Muscle layer of colon (tissue), 2 donors: ENCODE results near the gene SMIM38.

ENCODE experiments used
- H3K27ac ChIP-seq: one replicate; pipeline ENCODE4 v1.7.0; 2013; ENCODE audit warnings: low read depth, mild to moderate bottlenecking, low read length, moderate library complexity
- H3K27me3 ChIP-seq, 2 donors: one replicate each; pipeline ENCODE4 v1.7.0; 2013; ENCODE audit warnings: low read length in 2 of 2, mild to moderate bottlenecking in 2 of 2; ENCODE audit not compliant: insufficient read depth in 2 of 2, control insufficient read depth in 1 of 2
- H3K36me3 ChIP-seq: one replicate; pipeline ENCODE4 v1.7.0; 2013; ENCODE audit warnings: mild to moderate bottlenecking, low read length; ENCODE audit not compliant: insufficient read depth
- H3K4me1 ChIP-seq: one replicate; pipeline ENCODE4 v1.7.0; 2013; ENCODE audit warnings: mild to moderate bottlenecking, low read length; ENCODE audit not compliant: insufficient read depth
- H3K4me3 ChIP-seq, 2 donors: one replicate each; pipeline ENCODE4 v1.7.0; 2013; ENCODE audit warnings: low read length in 2 of 2, low read depth in 1 of 2, mild to moderate bottlenecking in 1 of 2, moderate library complexity in 1 of 2
- H3K9ac ChIP-seq: one replicate; pipeline ENCODE4 v1.7.0; 2013; ENCODE audit warnings: low read length
- H3K9me3 ChIP-seq: one replicate; pipeline ENCODE4 v1.7.0; 2013; ENCODE audit warnings: mild to moderate bottlenecking, low read length
- donor health status: abdominal sarcoma.
- donor health status: Adenocarcinoma of cecum.

The SMIM38 gene

DNA sequence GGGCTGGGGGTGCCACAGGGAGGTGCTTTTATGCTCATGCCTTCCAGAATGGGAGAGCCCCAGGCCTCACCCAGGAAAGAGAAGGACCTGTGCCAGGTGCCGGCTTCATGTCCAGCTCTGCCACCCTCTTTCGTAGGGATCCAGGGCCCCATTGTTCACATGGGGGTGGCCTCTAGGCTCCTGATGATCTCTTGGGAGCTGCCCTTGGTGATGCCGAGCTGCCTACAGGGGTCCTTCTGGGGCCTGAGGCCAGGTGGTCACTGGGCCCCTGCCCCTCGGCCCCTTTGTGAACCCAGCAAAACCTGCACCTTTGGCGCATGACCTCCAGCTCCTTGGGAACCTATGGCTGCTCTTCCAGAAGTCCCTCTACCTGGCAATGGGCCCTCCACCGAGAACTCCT is 41.4 kb upstream of the SMIM38 start:
- Histone ChIP-seq H3K9me3 (no peaks in the 10 kb centered on the region), H3K4me1 (no peaks in the 10 kb centered on the region), H3K36me3 (no peaks in the 10 kb centered on the region), H3K27ac (no peak overlapping the region), H3K4me3 (no peak overlapping the region), H3K27me3 (no peaks in the 10 kb centered on the region), H3K9ac (no peak overlapping the region)

GRCh38 chr11:69114811-69115523 is 40.8 kb upstream of the SMIM38 start:
- Histone ChIP-seq H3K4me1 (no peaks in the 10 kb centered on the region), H3K36me3 (no peaks in the 10 kb centered on the region), H3K9ac (no peak overlapping the region), H3K27me3 (no peaks in the 10 kb centered on the region), H3K4me3 (no peak overlapping the region), H3K9me3 (no peaks in the 10 kb centered on the region), H3K27ac (no peak overlapping the region)

GRCh38 chr11:69115586-69116560 is 39.9 kb upstream of the SMIM38 start:
- no peak overlapping the region for H3K27ac ChIP-seq
- no peaks in the 10 kb centered on the region for H3K27me3 ChIP-seq
- no peak overlapping the region for H3K4me3 ChIP-seq
- no peaks in the 10 kb centered on the region for H3K4me1 ChIP-seq
- no peak overlapping the region for H3K9ac ChIP-seq
- H3K9me3 ChIP-seq = no peaks in the 10 kb centered on the region
- no peaks in the 10 kb centered on the region for H3K36me3 ChIP-seq

GRCh38 chr11:69116671-69117070 is 39.1 kb upstream of the SMIM38 start:
- Histone ChIP-seq H3K4me1 (no peaks in the 10 kb centered on the region), H3K9ac (no peak overlapping the region), H3K4me3 (no peak overlapping the region), H3K9me3 (no peaks in the 10 kb centered on the region), H3K27me3 (no peaks in the 10 kb centered on the region), H3K36me3 (no peaks in the 10 kb centered on the region), H3K27ac (no peak overlapping the region)

- Histone ChIP-seq H3K36me3 (no peaks in the 10 kb centered on the region), H3K9ac (no peak overlapping the region), H3K4me1 (peaks cover 12% of the 10 kb centered on the region), H3K27me3 (no peaks in the 10 kb centered on the region), H3K4me3 (no peak overlapping the region), H3K9me3 (no peaks in the 10 kb centered on the region), H3K27ac (no peak overlapping the region)
Measured at GRCh38 chr11:69119190-69119589, 36.5 kb upstream of the SMIM38 start.

DNA sequence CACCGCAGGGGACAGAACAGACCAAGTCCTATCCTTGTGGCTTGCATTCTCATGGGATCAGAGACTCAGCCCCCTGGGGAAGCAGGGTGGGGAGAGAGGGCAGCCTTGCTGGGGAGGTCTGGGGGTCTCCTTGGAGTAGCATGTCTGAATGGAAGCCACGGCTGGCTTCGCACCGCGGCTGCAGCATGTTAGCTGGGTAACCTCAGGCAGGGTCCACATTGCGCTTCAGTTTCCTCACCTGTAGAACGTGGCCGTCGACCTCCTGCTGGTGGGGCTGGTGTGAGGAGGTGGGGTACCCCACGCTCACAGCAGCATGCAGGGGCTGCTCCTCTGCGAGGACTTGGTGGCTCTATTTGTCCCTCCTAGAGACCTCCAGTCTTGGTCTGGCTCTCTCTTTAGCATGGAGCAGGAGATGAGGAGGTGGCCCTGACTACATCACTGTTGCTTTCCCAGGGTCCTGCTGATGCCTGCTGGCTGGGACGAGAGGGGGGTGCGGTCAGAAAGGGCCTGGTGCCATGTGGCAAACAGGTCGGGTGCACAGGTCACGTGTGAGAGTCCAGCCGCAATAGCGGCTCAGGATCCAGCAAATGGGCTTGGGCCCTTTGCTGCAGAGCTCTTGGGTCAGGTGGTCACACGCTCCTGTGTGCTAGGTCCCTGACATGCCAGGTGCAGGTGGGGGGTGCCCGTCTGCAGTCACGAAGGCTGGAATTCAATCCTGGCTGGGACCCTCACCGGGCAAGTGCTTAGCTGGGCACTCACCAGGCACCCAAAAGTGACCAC is 35.4 kb upstream of the SMIM38 start:
- Histone ChIP-seq H3K4me3 (no peak overlapping the region), H3K27ac (no peak overlapping the region), H3K27me3 (no peaks in the 10 kb centered on the region), H3K9ac (no peak overlapping the region), H3K9me3 (no peaks in the 10 kb centered on the region), H3K36me3 (no peaks in the 10 kb centered on the region), H3K4me1 (peaks cover 12% of the 10 kb centered on the region)

- H3K27ac ChIP-seq = no peak overlapping the region
- peaks cover 12% of the 10 kb centered on the region for H3K4me1 ChIP-seq
- no peak overlapping the region for H3K4me3 ChIP-seq
- no peak overlapping the region for H3K9ac ChIP-seq
- H3K36me3 ChIP-seq = no peaks in the 10 kb centered on the region
- no peaks in the 10 kb centered on the region for H3K9me3 ChIP-seq
- no peaks in the 10 kb centered on the region for H3K27me3 ChIP-seq
Measured at GRCh38 chr11:69121021-69121420, 34.7 kb upstream of the SMIM38 start.

GRCh38 chr11:69121621-69122325 is 34.0 kb upstream of the SMIM38 start:
- Histone ChIP-seq H3K4me1 (peaks cover 20% of the 10 kb centered on the region), H3K27ac (no peak overlapping the region), H3K27me3 (no peaks in the 10 kb centered on the region), H3K9ac (no peak overlapping the region), H3K4me3 (no peak overlapping the region), H3K9me3 (no peaks in the 10 kb centered on the region), H3K36me3 (no peaks in the 10 kb centered on the region)

DNA sequence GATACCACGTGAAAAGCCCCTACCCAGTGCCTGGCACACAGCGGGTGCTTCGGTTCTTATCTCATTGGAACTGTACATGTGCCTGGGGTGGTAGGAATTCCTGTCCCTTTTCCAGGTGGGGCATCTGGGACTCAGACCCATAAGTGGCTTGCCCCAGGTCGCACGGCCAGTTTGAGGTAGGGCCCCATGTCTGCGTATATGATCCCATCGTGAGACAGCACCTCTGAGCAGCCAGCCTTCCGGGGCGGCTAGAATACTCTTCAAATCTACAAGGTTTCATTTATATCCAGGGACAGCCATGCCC is 33.5 kb upstream of the SMIM38 start:
- H3K4me1 ChIP-seq = peaks cover 21% of the 10 kb centered on the region
- no peak overlapping the region for H3K27ac ChIP-seq
- H3K9ac ChIP-seq = no peak overlapping the region
- no peaks in the 10 kb centered on the region for H3K27me3 ChIP-seq
- H3K4me3 ChIP-seq = peak overlapping the region; percentile 23 to 31
- no peaks in the 10 kb centered on the region for H3K36me3 ChIP-seq
- no peaks in the 10 kb centered on the region for H3K9me3 ChIP-seq

GRCh38 chr11:69122630-69123431 is 32.9 kb upstream of the SMIM38 start:
- Histone ChIP-seq H3K9ac (no peak overlapping the region), H3K36me3 (no peaks in the 10 kb centered on the region), H3K27me3 (no peaks in the 10 kb centered on the region), H3K27ac (no peak overlapping the region), H3K4me3 (peak overlapping the region; percentile 23 to 31), H3K9me3 (no peaks in the 10 kb centered on the region), H3K4me1 (peaks cover 21% of the 10 kb centered on the region)
